Pulmonary artery endothelial cell (primary cell): Measurements from ENCODE around the gene MTHFD1L. TPM values are rescaled to one million over a fixed set of nuclear protein-coding genes. Genes with fewer than 3 reads are reported as not detected.

ENCODE experiments used
- DNase-seq: peaks from one replicate; pipeline ENCODE4 v3.0.0-alpha.2; 2011; ENCODE audit warnings: low read depth, low spot score
- total RNA-seq: library from RNA; depleted of rRNA; stranded (reverse); fragments of >200 nt; gene quantifications from 2 replicates; pipeline ENCODE4 v1.2.3, GENCODE V29; 2014

MTHFD1L gene
- total RNA-seq, 1 donor from 2014 or later, result 69.3 TPM

DNA sequence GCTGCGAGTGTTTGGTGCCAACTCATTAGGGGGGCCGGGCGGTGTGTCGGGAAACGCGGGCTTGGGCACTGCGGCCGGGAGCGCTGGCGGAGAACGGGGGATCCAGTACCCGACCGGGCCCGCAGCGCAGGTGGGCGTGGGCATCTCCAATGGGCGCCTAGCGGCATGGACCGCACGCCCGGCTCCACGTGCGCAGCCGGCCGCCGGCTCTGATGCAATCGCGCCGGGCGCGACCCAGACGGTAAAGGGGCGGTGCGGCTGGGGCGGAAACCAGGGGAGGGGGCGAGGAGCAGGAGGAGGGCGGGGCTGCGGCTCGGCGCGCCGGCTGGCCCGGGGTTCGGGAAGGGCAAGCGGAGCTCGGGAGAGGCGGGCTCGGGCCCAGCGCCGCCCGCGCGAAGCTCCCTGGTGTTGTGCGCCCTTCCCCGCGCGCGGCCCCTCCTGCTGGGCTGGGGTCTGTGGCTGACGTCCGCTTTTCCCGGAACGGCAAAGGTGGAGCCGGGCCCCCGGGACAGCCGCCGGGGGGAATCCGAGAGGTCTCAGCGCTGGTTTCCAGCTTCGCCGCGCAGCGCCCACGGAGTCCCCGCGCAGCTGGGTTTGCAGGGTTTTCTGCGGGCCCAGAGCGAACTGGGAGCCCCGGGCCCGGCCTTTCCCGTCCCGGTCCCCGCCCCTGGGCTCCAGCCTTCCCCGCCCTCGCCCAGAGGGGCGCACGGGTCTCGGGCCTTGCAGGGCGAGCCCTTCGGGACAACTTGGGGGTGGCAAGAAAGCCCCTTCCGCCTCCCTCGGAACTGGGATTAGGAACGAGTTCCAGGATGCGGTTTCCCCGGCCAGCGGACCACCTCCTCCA is 867 bp downstream of the MTHFD1L start:
- peak; percentile 77 for DNase-seq

- no peak for DNase-seq
Observed at GRCh38 chr6:150866991-150867501, 1.5 kb downstream of the MTHFD1L start.

GRCh38 chr6:150868759-150869158 is 3.3 kb downstream of the MTHFD1L start:
- DNase-seq, result no peak

GRCh38 chr6:150874179-150874578 is 8.7 kb downstream of the MTHFD1L start:
- no peak for DNase-seq

DNA sequence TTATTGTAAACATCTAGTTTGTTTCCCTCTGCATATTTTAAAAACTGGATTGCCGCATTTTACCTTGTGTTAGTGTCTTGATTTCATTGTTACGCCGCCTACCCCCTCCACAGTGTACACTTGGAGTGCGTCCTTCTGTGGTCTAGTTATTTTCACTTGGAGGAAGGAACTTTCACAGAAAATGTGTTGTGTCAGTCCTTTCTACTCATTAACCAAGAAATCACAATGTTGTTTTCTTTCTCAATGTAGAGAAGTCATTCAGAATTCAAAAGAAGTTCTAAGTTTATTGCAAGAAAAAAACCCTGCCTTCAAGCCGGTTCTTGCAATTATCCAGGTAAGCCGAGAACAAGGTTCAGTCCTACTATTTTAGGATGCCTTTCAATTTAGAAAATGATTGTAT is 10.3 kb downstream of the MTHFD1L start:
- no peak for DNase-seq

DNA sequence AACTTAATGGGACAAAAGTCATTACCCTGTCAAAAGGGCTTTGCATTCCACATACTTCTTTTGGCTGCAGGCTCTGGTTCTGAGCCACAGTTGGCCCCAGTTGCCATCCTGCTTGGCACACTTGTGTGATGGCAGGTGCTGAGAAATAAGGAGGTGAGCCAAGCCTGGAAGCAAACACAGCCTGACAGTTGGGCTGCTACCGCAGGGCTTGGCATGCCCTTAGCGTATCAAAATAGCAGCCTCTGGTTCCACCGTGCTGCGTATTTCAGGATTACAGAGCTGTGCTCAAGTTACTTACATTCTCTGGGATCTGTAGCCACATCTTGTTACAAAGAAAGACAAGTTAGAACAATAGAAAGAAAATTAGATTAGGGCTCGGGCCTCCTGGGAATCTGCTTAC is 11.1 kb downstream of the MTHFD1L start:
- no peak for DNase-seq

- no peak for DNase-seq
Observed at GRCh38 chr6:150877928-150878327, 12.4 kb downstream of the MTHFD1L start.

- DNase-seq, result no peak
Observed at GRCh38 chr6:150878347-150879213, 13.1 kb downstream of the MTHFD1L start.

GRCh38 chr6:150880336-150880735 is 14.8 kb downstream of the MTHFD1L start:
- DNase-seq, result no peak

- peak; percentile 99 for DNase-seq
Observed at GRCh38 chr6:150881911-150882481, 16.5 kb downstream of the MTHFD1L start.

DNA sequence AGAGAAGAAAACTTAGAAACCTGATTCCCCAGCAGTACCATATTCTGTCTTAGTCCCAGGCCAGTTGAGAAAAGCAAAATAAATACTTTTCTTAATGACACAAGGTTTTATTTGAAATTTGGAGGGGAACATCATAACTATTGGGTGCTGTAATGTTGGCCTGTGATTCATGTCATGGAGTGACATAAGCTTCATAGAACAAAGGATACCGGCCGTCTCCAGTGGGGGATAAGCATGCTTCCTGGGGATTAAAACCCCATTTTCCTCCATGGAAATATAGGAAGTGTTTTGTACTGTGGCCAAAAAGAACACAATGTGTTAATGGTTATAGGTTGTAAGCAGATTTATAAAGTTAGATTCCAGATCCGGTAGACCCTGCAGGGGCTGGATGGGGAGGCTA is 18.0 kb downstream of the MTHFD1L start:
- no peak for DNase-seq

DNA sequence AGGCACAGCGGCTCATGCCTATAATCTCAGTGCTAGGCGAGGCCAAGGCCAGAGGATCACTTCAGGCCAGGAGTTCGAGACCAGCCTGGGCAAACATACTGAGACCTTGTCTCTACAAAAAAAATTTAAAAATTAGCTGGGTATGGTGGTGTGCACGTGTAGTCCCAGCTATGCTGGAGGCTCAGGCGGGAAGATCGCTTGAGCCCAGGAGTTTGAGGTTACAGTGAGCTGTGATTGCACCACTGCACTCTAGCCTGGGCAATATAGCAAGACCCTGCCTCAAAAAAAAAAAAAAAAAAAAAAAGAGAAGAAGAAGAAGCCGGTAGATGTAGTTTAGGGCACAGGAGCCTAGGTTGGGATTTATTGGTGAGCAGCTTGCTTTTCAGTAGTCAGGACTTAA is 20.7 kb downstream of the MTHFD1L start:
- no peak for DNase-seq

DNA sequence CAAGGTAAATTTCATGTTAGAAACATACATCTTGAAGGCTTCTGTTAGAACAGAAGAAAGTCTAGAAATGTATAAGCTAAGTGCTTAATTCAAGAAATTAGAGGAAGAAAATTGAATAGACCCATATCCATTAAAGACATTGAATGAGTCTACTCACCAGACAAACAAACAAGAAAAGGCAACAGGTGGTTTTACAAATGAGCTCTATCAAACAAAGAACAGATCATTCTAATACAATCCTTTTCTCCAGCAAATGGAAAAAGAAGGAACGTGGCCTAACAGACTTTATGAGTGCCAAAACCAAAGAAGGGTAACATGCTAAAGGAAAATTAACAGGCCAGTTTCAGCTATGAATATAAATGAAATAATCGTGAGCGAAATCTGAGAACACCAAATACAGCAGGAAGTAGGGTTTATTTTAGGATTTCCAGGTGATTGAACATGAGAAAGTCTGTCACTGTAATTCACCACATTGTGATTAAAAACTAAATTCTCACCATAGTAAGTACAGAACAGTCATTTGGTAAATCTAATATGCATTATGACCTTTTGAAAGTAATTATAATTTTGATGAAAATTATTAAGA is 22.6 kb downstream of the MTHFD1L start:
- no peak for DNase-seq

GRCh38 chr6:150890346-150890745 is 24.8 kb downstream of the MTHFD1L start:
- no peak for DNase-seq

- peak; percentile 52 for DNase-seq
Observed at GRCh38 chr6:150891888-150892485, 26.5 kb downstream of the MTHFD1L start.

GRCh38 chr6:150894191-150894744 is 28.8 kb downstream of the MTHFD1L start:
- no peak for DNase-seq

DNA sequence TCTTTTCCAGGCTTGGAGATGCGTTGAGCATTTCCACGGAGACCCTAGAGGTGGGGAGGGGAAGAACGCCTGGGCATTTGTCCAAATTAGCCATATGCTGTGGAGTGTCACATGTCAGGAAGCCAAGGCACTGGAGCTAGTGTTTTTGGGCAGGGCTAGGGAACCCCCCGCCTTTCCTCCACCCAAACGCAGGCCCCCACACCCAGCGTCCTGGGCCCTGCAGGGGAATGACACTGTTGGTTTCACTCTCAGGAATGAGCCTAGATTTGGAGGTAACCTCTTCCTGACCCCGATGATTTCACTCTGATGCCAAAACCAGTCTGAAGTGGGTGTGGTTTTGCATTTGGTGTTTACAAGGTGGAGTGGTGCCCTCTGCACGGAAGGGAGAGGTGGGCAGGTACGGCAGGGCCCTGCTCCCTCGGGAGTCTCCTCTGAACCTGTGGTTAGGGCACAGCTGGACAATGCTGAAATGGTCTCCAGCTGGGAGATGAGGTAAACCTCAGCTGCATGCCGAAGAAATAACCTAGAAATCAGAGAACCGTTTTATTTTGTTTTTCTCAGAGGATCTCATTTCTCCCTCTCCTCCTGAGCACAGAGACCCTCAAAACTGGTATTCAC is 29.5 kb downstream of the MTHFD1L start:
- no peak for DNase-seq

GRCh38 chr6:150895928-150896632 is 30.6 kb downstream of the MTHFD1L start:
- DNase-seq, result no peak

DNA sequence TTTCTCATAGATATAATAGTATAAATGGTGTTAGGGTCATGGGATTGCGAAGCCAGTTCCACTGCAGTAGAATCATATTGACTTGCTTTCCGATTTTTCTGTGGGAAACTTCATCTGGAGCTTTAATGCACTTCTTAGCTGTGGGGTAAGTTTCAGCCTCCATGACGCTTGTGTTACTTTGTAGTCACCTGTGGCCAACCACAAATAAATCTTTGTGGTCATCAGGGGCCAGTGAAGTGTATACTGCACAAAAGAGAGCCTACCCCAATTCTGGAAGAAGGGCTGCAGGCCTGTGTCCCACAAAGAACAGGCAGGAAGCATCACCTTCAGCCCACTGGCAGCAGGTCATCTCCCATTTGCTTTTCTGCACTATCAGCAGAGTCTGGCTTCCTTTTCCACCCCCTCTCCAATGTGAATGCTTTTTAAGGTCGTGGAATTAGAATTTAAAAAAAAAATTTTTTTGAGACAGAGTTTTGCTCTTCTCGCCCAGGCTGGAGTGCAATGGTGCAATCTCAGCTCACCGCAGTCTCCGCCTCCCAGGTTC is 32.0 kb downstream of the MTHFD1L start:
- DNase-seq, result no peak
